Keratinocyte (primary cell): ENCODE results near the gene PGAP3.

Experiments
- EZH2 ChIP-seq: IDR thresholded peaks from one replicate; pipeline ENCODE4 v1.6.1; 2012; ENCODE audit warnings: inconsistent platforms, mild to moderate bottlenecking, low read length, moderate library complexity
- TF ChIP-seq, protein P1 (sequence below), 3 experiments: IDR thresholded peaks in 1 of 3; conservative IDR thresholded peaks in 1 of 3; optimal IDR thresholded peaks in 1 of 3; 2 replicates in 2 of 3; 3 replicates in 1 of 3; pipeline versions ENCODE3 to v1.5.1; 2011; ENCODE audit warnings: low read length in 3 of 3, mild to moderate bottlenecking in 3 of 3, moderate library complexity in 2 of 3, control low read depth in 1 of 3, inconsistent platforms in 1 of 3; ENCODE audit not compliant: insufficient read depth in 2 of 3; ENCODE audit errors: extremely low read depth in 1 of 3

DNA sequence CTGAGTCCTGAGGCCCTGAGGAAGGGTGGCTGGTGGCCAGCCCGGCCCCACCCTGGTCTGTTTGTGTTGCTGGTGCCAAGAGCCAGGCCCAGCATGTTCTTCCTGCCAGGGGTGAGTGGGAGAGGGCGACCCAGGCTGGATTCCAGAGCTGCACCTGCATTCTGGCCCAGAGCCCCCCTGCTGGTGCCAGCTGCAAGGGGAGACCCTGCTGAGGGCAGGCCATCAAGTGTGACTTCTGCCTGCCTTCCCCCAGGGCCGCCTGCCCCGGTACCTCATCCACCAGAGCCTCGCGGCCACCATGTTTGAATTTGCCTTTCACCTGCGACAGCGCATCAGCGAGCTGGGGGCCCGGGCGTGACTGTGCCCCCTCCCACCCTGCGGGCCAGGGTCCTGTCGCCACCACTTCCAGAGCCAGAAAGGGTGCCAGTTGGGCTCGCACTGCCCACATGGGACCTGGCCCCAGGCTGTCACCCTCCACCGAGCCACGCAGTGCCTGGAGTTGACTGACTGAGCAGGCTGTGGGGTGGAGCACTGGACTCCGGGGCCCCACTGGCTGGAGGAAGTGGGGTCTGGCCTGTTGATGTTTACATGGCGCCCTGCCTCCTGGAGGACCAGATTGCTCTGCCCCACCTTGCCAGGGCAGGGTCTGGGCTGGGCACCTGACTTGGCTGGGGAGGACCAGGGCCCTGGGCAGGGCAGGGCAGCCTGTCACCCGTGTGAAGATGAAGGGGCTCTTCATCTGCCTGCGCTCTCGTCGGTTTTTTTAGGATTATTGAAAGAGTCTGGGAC lies 25.1 kb downstream of the PGAP3 start:
- TF ChIP-seq, protein P1, sequence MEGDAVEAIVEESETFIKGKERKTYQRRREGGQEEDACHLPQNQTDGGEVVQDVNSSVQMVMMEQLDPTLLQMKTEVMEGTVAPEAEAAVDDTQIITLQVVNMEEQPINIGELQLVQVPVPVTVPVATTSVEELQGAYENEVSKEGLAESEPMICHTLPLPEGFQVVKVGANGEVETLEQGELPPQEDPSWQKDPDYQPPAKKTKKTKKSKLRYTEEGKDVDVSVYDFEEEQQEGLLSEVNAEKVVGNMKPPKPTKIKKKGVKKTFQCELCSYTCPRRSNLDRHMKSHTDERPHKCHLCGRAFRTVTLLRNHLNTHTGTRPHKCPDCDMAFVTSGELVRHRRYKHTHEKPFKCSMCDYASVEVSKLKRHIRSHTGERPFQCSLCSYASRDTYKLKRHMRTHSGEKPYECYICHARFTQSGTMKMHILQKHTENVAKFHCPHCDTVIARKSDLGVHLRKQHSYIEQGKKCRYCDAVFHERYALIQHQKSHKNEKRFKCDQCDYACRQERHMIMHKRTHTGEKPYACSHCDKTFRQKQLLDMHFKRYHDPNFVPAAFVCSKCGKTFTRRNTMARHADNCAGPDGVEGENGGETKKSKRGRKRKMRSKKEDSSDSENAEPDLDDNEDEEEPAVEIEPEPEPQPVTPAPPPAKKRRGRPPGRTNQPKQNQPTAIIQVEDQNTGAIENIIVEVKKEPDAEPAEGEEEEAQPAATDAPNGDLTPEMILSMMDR (optimal IDR thresholded peaks at IDR 0.05 in 1 of 3, IDR thresholded peaks at IDR 0.05 in 1 of 3, conservative IDR thresholded peaks at IDR 0.05 in 1 of 3; ENCODE audit: extremely low read depth in 1 of 3, insufficient read depth in 2 of 3, low read length in 3 of 3): no peak
- no peak for TF ChIP-seq EZH2
